ENCODE data around the gene PLEKHG4B. TPM values are rescaled to one million over a fixed set of nuclear protein-coding genes. Genes with fewer than 3 reads are reported as not detected.

Gene PLEKHG4B
- total and polyA plus RNA-seq, 2 of the 8 experiments (the other 6 are each of a cell fraction or from before 2014, with no cell fraction given): 31.1 to 43.6 TPM

DNA sequence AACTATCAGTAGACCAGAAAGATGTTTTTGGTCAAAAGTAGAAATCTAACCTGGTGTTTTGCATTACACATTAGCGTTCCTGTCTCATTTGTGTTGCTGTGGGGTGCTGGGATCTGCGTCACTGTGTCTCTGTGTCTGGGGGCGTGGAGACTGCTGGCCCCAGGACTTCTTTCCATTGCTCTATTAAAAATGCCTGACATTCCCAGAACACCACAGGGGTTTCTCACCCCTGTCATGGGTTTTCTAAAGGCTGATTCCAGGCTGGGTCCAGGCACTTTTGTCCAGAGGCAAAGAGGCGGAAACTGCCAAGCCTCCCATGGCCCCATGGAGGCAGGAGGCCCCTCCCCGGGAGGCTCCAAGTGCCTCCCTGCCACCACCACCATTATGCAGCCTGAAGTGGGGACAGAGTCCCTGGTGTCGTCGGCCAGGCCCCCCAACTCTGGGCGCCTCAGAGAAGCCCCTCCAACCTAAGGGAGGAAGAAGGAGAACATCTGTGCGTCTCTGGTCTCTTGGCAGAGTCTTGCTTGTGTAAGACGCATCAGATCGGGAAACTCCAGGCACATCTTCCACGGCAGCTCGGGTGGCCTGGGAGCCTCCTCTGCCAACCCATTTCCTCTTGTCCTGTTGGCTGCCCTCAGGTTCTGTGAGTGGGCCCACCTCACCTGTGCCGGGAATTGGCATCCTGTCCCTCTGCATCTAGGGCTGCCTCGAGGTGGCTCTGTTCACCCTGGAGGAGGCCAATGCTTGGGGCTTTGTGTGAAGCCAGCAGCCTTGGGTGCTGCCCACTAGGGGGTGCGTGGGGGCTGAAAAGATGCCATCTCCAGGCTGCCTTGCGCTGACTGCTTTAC is 13.8 kb upstream of the PLEKHG4B start:
- Histone ChIP-seq H3K9ac (replicated peaks in 1 of 4; ENCODE audit: extremely low read depth in 1 of 4, low read depth in 3 of 4, low read length in 3 of 4) (no peak overlapping the region), H2BK12ac (ENCODE audit: low read depth, low read length) (0 out of 2 replicates have a peak overlapping the region, but pooled peaks have one; percentile 72), H3K56ac (replicated peaks; ENCODE audit: insufficient read length, low read depth, low read length) (no peak overlapping the region), H3K9me3 (ENCODE audit: insufficient read depth in 2 of 2, low read depth in 1 of 2, low read length in 1 of 2) (no peaks in the 10 kb centered on the region), H3K23ac (ENCODE audit: insufficient read length) (no peak overlapping the region), H3K4ac (replicated peaks; ENCODE audit: insufficient read length, low read depth, low read length) (no peak overlapping the region), H2AFZ (ENCODE audit: low read length) (no peak overlapping the region), H3K18ac (ENCODE audit: extremely low read depth, low read length) (no peak overlapping the region; the same call in 1 of the 2 replicates), H3K79me1 (ENCODE audit: low read depth, low read length) (no peaks in the 10 kb centered on the region; the same call in 1 of the 2 replicates), H3K27ac (ENCODE audit: low read depth, low read length) (no peak overlapping the region), H3K4me2 (ENCODE audit: insufficient read depth in 1 of 2, low read depth in 2 of 2, low read length in 2 of 2) (no peak overlapping the region), H4K20me1 (replicated peaks in 1 of 2; ENCODE audit: control insufficient read depth in 1 of 2, insufficient read depth in 2 of 2, low read length in 2 of 2) (peaks cover 0 to 3% of the 10 kb centered on the region in 2 experiments), H2BK15ac (ENCODE audit: low read length) (no peak overlapping the region), H2BK120ac (replicated peaks; ENCODE audit: low read depth, low read length) (no peak overlapping the region), H2AK5ac (ENCODE audit: low read depth, low read length) (no peak overlapping the region), H2BK5ac (ENCODE audit: low read depth, low read length) (peak overlapping the region; percentile 6; the same call in 1 of the 2 replicates), H3K4me3 (ENCODE audit: extremely low read depth in 1 of 4, insufficient read depth in 2 of 4, low read depth in 3 of 4, low read length in 4 of 4) (no peak overlapping the region), H3K23me2 (ENCODE audit: low read depth, low read length) (no peaks in the 10 kb centered on the region), H3K14ac (ENCODE audit: insufficient read length) (no peak overlapping the region), H3K4me1 (replicated peaks in 1 of 4; ENCODE audit: control insufficient read depth in 3 of 4, insufficient read depth in 4 of 4, low read length in 3 of 4) (peaks cover 3 to 28% (median 18%) of the 10 kb centered on the region in 4 experiments), H4K91ac (replicated peaks; ENCODE audit: insufficient read length, low read length) (peak overlapping the region; percentile 56), H4K5ac (ENCODE audit: insufficient read length, low read depth, low read length) (no peak overlapping the region), H2BK20ac (ENCODE audit: low read length) (no peak overlapping the region), H3K36me3 (ENCODE audit: control insufficient read depth in 2 of 4, insufficient read depth in 4 of 4, low read length in 3 of 4) (no peaks in the 10 kb centered on the region), H3K27me3 (replicated peaks in 1 of 4; ENCODE audit: control insufficient read depth in 3 of 4, extremely low read depth in 1 of 4, insufficient read depth in 3 of 4, low read length in 3 of 4) (no peaks in the 10 kb centered on the region; a peak in 1 of 7 replicates), H3K79me2 (ENCODE audit: control insufficient read depth in 1 of 2, insufficient read depth in 2 of 2, low read length in 2 of 2) (no peaks in the 10 kb centered on the region), H4K8ac (ENCODE audit: extremely low read depth, insufficient read depth, low read length) (no peak overlapping the region)
- TF ChIP-seq CTBP2 (IDR thresholded peaks at IDR 0.05; ENCODE audit: borderline replicate concordance, insufficient read depth, insufficient read length, low read length): no peak
- TF ChIP-seq CTCF (IDR thresholded peaks at IDR 0.05; ENCODE audit: control extremely low read depth in 1 of 3, insufficient read depth in 1 of 3, low read depth in 1 of 3, low read length in 3 of 3): peak in 2 of 3 experiments; percentile 47 to 53; a peak in 3 of 4 replicates
- TF ChIP-seq RAD21 (IDR thresholded peaks at IDR 0.05 in 1 of 2, conservative IDR thresholded peaks at IDR 0.05 in 1 of 2; ENCODE audit: low read depth in 2 of 2, low read length in 2 of 2): peak; percentile 48 to 58
- ChIA-PET CTCF (ENCODE audit: partially characterized antibody) (interaction anchor here (0.8 to 1.6 kb wide), 2 partner anchors 32 to 52 kb away, joined by 3 to 4 read pairs; no protein-coding TSS in a partner anchor), POLR2A (ENCODE audit: partially characterized antibody) (interaction anchor here (5.2 kb wide), 1 partner anchor 14 kb away, joined by 65 read pairs; the partner anchor contains the start of gene PLEKHG4B)
- WGBS, 2 experiments (ENCODE audit: extremely low coverage in 1 of 2, insufficient coverage in 1 of 2, insufficient read length in 1 of 2, insufficient replicate concordance in 2 of 2, low coverage in 1 of 2, low lambda C conversion rate in 2 of 2, missing lambda C conversion rate in 1 of 2): 88% methylated on average over 15 of the region's 17 CpGs; no CpG with 5 or more reads in 1 of the 2 experiments
- DNase-seq (ENCODE audit: low read depth in 1 of 2, low spot score in 2 of 2): no peak
- FAIRE-seq: no peak
